Left hindlimb (tissue), 1 donor: ENCODE data around the gene THAP2.

ENCODE experiments used
- DNase-seq: peaks from one replicate; pipeline ENCODE4 v3.0.0-alpha.2; 2018

The THAP2 gene

GRCh38 chr12:71663561-71664410, at the start of gene THAP2, which contains the start of gene ZFC3H1:
THAP2 (plus strand) TSS chr12:71664301; CDS start chr12:71664510, 209 bp downstream.
ZFC3H1 (minus strand) TSS chr12:71663848; CDS start chr12:71663610, 238 bp downstream.
- peak; percentile 96 for DNase-seq

GRCh38 chr12:71621938-71622337, 42.2 kb upstream of the THAP2 start:
- DNase-seq: no peak

- no peak for DNase-seq
These were observed 38.6 kb upstream of the THAP2 start for GRCh38 chr12:71625476-71625875.

GRCh38 chr12:71626098-71626497, 38.0 kb upstream of the THAP2 start:
- DNase-seq: no peak

GRCh38 chr12:71626768-71627167, 37.3 kb upstream of the THAP2 start:
- no peak for DNase-seq

GRCh38 chr12:71627438-71628002, 36.6 kb upstream of the THAP2 start:
- no peak for DNase-seq

GRCh38 chr12:71636704-71637115, 27.4 kb upstream of the THAP2 start:
- no peak for DNase-seq

- no peak for DNase-seq
These were observed 25.6 kb upstream of the THAP2 start for GRCh38 chr12:71638499-71638898.

GRCh38 chr12:71639341-71639760, 24.8 kb upstream of the THAP2 start:
- no peak for DNase-seq

GRCh38 chr12:71640316-71640715, 23.8 kb upstream of the THAP2 start:
- DNase-seq: no peak

GRCh38 chr12:71641390-71641789, 22.7 kb upstream of the THAP2 start:
- no peak for DNase-seq

- DNase-seq: no peak
These were observed 21.8 kb upstream of the THAP2 start for GRCh38 chr12:71642264-71642663.

- no peak for DNase-seq
These were observed 18.8 kb upstream of the THAP2 start for GRCh38 chr12:71645268-71645667.

- DNase-seq: no peak
These were observed 17.6 kb upstream of the THAP2 start for GRCh38 chr12:71646512-71646911.

- DNase-seq: no peak
These were observed 15.6 kb upstream of the THAP2 start for GRCh38 chr12:71648537-71648936.

- no peak for DNase-seq
These were observed 14.7 kb upstream of the THAP2 start for GRCh38 chr12:71649401-71649800.

GRCh38 chr12:71652656-71653055, 11.4 kb upstream of the THAP2 start:
- no peak for DNase-seq

- DNase-seq: no peak
These were observed 11.0 kb upstream of the THAP2 start for GRCh38 chr12:71653137-71653536.

GRCh38 chr12:71654200-71654599, 9.9 kb upstream of the THAP2 start:
- DNase-seq: no peak

- no peak for DNase-seq
These were observed 8.6 kb upstream of the THAP2 start for GRCh38 chr12:71655495-71655894.

- no peak for DNase-seq
These were observed 8.2 kb upstream of the THAP2 start for GRCh38 chr12:71655907-71656306.

GRCh38 chr12:71656740-71657139, 7.4 kb upstream of the THAP2 start:
- no peak for DNase-seq

GRCh38 chr12:71661977-71662530, 2.0 kb upstream of the THAP2 start:
- no peak for DNase-seq
